ENCODE measurements around the gene SDC3. TPM values are rescaled to one million over a fixed set of nuclear protein-coding genes. Genes with fewer than 3 reads are reported as not detected.

Gene SDC3
- total RNA-seq, 1 experiment from 2014 or later = 15.5 TPM

- peak; percentile 35 for DNase-seq (ENCODE audit: low spot score)
These were observed 56.5 kb downstream of the SDC3 start for GRCh38 chr1:30852026-30852425.

GRCh38 chr1:30851286-30851685 lies 57.3 kb downstream of the SDC3 start:
- no peak for DNase-seq (ENCODE audit: low spot score)

GRCh38 chr1:30850607-30851006 lies 58.0 kb downstream of the SDC3 start:
- DNase-seq (ENCODE audit: low spot score) = no peak

GRCh38 chr1:30848130-30848529 lies 60.4 kb downstream of the SDC3 start:
- no peak for DNase-seq (ENCODE audit: low spot score)

GRCh38 chr1:30847358-30847972 lies 61.1 kb downstream of the SDC3 start:
- DNase-seq (ENCODE audit: low spot score) = peak; percentile 63

GRCh38 chr1:30846587-30846986 lies 62.0 kb downstream of the SDC3 start:
- no peak for DNase-seq (ENCODE audit: low spot score)

- no peak for DNase-seq (ENCODE audit: low spot score)
These were observed 62.7 kb downstream of the SDC3 start for GRCh38 chr1:30845904-30846290.

GRCh38 chr1:30845237-30845903 lies 63.2 kb downstream of the SDC3 start:
- no peak for DNase-seq (ENCODE audit: low spot score)

- no peak for DNase-seq (ENCODE audit: low spot score)
These were observed 63.9 kb downstream of the SDC3 start for GRCh38 chr1:30844631-30845030.

- DNase-seq (ENCODE audit: low spot score) = no peak
These were observed 65.7 kb downstream of the SDC3 start for GRCh38 chr1:30842697-30843354.

GRCh38 chr1:30840904-30841598 lies 67.5 kb downstream of the SDC3 start:
- no peak for DNase-seq (ENCODE audit: low spot score)

- DNase-seq (ENCODE audit: low spot score) = no peak
These were observed 68.7 kb downstream of the SDC3 start for GRCh38 chr1:30839827-30840359.

- no peak for DNase-seq (ENCODE audit: low spot score)
These were observed 69.6 kb downstream of the SDC3 start for GRCh38 chr1:30838996-30839395.

- no peak for DNase-seq (ENCODE audit: low spot score)
These were observed 70.9 kb downstream of the SDC3 start for GRCh38 chr1:30837653-30838052.

- no peak for DNase-seq (ENCODE audit: low spot score)
These were observed 74.3 kb downstream of the SDC3 start for GRCh38 chr1:30834253-30834652.

- DNase-seq (ENCODE audit: low spot score) = no peak
These were observed 78.0 kb downstream of the SDC3 start for GRCh38 chr1:30830537-30830936.

GRCh38 chr1:30829889-30830288 lies 78.7 kb downstream of the SDC3 start:
- DNase-seq (ENCODE audit: low spot score) = no peak

GRCh38 chr1:30824736-30825429 lies 83.7 kb downstream of the SDC3 start:
- no peak for DNase-seq (ENCODE audit: low spot score)

GRCh38 chr1:30823969-30824735 lies 84.4 kb downstream of the SDC3 start:
- DNase-seq (ENCODE audit: low spot score) = peak; percentile 97

GRCh38 chr1:30823627-30823968 lies 85.0 kb downstream of the SDC3 start:
- DNase-seq (ENCODE audit: low spot score) = peak; percentile 24

- DNase-seq (ENCODE audit: low spot score) = peak; percentile 64
These were observed 85.5 kb downstream of the SDC3 start for GRCh38 chr1:30822966-30823581.

All from H4 (cell line).